Measurements from ENCODE around the gene PIGU.

DNA sequence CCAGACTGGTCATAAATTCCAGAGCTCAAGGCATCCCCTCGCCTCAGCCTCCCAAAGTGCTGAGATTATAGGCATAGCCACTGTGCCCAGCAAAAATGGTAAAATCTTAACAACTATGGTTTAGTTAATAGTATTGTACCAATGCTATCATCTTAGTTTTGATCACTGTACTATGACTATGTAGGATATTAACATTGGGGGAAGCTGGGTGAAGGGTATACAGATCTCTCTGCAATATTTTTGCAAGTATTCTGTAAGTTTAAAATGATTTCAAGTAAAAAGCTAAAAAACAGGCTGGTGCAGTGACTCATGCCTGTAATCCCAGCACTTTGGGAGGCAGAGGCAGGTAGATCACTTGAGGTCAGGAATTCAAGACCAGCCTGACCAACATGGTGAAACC is 7.8 kb downstream of the PIGU start:
- TF ChIP-seq EZH2 (IDR thresholded peaks at IDR 0.05; ENCODE audit: insufficient read depth, poor library complexity, severe bottlenecking) (no peak), EZH2phosphoT487 (IDR thresholded peaks at IDR 0.05; ENCODE audit: insufficient read depth, low read depth) (no peak)
